Left renal pelvis (tissue), 4 donors: ENCODE measurements around the gene ZNF420. TPM values are rescaled to one million over a fixed set of nuclear protein-coding genes. Genes with fewer than 3 reads are reported as not detected.
A peak's percentile ranks its signal among the peaks of the same experiment; 100 is the strongest.
"Not testable (repeated sequence)": the region's sequence is repeated elsewhere in the genome, so short reads cannot be mapped to it uniquely, and the experiment has no call there.

Source experiments
- DNase-seq, 4 donors: peaks; one replicate each; pipeline ENCODE4 v3.0.0-alpha.2; 2013; ENCODE audit warnings: low read depth in 4 of 4, low spot score in 3 of 4
- polyA plus RNA-seq, 4 donors: library from polyadenylated mRNA; unstranded; fragments of 120-200 nt; gene quantifications; one replicate each; pipeline ENCODE4 v1.2.1, GENCODE V29; 2013; ENCODE audit not compliant: insufficient read length in 4 of 4

ZNF420 gene
- 10 to 100 TPM; 21.4 to 25.9 (median 22.3) TPM for polyA plus RNA-seq

DNA sequence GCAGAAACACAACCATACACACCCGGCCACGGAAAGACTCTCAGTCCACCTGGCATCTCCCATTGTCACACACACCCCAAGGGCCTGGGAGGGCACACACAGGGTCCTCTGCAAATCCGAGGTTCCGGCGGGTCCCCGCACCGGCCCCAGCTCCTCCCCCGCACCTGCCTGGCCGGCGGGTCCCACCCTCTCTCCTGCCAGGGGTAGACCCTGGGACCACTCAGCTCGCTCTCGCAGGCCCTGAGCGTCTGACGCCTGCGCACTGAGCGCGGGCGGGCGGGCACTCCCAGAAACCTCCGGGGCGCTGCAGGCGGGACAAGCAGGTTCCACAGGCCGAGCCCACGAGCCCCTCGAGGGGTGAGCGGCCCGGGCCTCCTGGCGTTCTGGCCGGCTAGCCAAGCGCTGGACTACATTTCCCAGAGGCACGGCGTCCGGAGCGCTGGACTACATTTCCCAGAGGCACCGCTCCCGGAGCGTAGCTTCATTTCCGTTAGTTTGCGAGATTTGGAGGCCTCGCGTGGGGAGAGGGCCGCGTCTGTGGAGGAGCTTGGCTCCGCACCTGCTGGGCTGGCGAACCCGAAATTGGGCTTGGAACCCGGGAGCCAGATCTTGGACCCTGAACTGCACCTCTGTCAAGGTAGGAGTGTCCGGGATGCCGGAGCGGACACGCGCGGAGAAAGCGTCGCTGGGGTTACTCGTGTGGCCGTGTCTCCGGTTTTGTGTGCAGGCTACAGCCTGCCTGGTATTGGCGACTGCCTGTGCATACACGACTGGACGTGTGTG is at the start of gene ZNF420:
Gene ZNF420, plus strand, starts transcription at position 500 of the 783 bp plus-strand sequence. CDS start 10,686 bp downstream, outside the sequence.
- DNase-seq, result peak; percentile 84 to 96 (median 90)

DNA sequence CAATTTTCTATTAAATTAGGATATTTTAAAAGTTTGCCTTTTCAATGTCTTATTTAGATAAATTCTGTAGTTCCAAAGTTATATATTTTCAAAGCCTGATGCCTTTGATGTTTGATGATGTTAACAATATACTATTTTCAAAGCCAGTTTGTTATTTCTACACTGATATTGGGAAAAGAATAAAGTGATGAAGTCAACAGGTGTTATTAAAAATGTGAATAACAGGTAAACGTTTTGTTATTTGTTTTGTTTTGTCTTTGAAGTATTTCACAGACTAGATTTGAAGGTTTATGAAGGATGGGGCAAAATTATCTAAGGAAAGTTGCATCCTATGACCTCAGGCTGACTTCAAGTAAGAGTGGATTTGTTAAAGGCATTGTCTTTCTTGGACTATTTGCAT is 33.1 kb upstream of the ZNF420 start:
- DNase-seq, result no peak

DNA sequence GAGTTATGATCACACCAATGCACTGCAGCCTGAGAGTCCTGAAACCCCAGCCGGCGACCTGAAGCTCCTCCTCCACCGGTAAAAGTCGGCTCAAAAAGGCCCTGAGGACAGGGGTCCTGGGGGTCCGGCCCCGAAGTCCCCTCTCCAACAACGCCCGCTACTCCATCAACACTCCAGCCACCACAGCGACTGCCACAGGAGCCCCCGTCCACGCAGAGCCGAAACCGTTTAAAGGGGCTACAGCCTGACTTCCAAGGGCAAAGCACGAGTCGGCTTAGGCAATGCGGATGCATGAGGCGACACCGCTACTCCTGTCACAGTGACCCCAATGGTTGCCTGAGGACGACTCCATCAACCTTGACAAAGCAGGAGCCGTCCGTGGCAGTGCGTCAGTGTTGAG is 22.9 kb upstream of the ZNF420 start:
- no peak for DNase-seq

DNA sequence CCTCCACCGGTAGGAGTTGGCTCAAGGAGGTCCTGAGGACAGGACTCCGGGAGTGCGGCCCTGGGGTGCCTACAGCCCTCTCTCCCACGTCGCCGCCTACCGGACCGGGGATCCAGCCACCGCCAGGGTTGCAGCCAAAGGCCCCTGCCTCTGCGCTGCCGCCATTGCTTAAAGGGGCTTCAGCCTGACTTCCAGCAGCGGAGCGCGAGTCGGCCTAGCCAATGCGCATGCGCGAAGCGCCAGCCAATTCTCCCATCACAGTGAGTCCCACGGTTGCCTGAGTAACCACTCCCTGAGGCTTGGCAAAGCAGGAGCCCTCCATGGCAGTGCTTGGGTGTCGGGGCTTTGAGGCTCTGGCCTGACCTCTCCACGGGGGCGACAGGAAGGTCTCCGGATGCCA is 21.5 kb upstream of the ZNF420 start:
- DNase-seq, result no peak

DNA sequence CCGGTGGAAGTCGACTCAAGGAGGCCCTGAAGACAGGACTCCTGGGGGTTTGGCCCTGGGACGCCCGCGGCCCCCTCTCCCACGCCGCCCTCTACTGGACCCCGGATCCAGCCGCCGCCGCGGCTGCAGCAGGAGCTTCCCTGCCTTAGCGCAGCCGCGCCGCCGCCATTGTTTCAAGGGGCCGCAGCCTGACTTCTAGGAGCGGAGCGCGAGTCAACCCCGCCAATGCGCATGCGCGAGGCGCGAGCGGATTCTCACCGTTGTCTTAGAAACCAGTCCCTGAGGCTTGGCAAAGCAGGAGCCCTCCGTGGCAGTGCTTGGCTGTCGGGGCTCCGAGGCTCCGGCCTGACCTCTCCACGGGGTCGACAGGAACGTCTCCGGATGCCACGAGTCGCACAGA is 19.1 kb upstream of the ZNF420 start:
- no peak for DNase-seq

DNA sequence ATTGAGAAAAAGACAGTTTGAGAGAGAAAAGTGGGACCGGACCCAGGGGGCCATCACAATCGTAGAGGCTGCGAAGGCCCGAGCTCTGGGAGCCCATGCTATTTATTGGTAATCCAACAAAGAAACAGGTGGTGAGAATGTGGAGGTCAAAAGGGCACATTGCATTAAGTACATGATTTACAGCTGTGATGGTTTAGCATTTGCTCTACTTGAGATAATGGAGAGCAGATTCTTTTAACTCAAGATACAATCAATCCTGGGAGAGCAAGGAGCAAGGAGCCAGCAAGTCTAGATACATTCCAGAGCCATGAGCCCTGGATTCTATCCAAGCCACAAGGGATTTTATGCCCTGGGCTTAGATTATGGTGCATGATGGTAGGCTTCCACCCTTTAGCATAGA is 13.3 kb upstream of the ZNF420 start:
- not testable (repeated sequence) for DNase-seq

DNA sequence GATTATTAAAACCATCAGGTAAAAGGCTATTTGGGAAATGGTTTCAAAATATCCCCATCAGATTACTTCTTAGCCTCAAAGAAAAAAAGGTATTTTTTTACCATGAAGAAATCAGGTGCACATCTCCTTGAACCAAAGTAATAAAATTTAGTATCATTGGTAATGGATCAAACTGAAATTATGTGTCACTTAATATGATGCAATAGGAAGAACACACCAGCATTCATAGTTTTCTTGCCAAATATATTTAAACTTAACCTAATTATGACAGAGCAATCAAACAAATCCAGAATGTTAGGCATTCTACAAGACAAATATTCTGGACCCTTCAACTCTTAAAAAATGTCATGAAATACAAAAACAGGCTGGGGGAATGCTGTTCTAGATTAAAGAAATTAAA is 4.1 kb upstream of the ZNF420 start:
- no peak for DNase-seq

DNA sequence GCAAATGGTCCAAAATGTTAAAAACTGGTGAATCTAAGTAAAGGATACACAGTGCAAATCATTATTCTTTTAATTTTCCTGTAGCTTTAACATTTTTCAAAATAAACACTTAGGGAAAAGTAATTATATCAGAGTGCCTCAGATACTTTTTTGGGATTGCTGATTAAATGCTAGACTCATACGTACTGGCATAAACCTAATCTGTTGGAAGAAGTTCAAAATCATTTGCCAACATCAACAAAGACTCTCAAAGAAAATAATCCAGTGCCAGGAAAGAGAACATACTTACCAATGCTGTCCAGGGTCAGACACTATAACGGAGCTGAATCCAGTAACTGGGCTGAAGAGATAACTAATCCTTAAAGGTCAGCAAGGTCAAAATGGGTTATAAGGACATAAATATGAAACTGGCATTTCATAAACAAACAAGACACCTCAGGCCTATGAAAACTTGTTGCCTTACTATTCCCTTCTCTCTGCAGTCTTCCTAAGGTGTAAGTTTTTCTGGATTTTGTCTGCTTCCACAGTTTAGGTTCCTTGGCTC is 3.3 kb upstream of the ZNF420 start:
- DNase-seq, result no peak

DNA sequence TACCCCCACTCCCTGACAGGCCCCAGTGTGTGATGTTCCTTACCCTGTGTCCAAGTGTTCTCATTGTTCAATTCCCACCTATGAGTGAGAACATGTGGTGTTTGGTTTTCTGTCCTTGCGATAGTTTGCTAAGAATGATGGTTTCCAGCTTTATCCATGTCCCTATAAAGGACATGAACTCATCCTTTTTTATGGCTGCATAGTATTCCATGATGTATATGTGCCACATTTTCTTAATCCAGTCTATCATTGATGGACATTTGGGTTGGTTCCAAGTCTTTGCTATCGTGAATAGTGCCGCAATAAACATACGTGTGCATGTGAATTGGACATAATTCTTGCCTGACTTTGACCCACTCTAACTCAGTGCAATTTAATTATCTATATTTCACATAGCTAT is 1.7 kb upstream of the ZNF420 start:
- DNase-seq, result not testable (repeated sequence)

DNA sequence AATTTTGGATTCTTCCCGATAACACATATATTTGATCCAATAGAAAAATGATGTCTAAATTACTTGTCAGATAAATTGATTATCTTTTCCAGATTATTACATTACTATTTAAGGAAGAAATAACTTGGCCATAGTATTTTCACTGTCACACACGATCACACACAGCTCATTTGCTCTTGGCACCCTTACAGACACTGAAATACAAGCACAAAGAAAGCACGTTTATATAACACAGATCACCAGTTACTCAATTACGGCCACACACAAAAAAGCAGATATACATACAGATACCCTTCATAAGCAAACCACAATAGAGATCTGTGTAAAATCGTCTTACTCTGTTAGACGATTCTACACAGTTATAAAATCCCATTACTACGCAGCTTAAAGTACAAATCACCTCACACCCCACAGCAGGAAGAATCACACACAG is 716 bp upstream of the ZNF420 start:
- peak in 2 of 4 donors; percentile 19 to 60 for DNase-seq

DNA sequence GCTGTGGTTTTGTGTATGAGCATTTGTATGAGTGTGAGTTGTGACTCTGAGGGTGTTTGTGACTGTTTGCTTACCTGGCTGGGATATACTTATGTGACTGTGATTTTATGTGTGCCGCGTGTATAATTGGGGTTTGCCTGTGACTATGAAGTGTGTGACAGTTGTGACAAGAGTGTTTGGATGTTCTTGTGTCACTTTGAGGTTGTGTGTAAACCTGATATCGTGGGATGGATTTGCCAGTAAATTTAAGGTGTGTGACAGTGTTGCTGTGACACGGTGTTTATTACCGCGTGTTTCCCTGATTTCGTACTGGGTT is 442 bp downstream of the ZNF420 start:
- DNase-seq, result no peak

DNA sequence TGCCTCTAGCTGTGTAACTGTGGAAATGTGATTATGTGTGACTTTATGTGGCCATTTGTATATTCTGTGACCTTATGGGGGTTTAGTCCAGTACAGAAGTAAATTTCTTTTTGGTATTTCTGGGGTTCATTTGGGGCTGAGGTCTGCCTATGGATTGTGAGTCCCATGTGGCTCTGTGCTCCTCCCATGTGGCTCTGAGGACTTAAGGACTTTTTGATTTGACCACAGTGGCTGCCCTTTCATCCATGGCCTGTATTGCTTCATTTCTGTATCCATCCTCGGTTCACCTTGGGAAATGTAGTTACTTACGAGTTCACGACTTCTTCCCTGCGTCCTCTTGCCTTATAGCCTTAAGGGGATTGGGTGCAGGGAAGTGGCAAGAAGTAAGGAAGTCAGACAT is 1.0 kb downstream of the ZNF420 start:
- DNase-seq, result no peak

DNA sequence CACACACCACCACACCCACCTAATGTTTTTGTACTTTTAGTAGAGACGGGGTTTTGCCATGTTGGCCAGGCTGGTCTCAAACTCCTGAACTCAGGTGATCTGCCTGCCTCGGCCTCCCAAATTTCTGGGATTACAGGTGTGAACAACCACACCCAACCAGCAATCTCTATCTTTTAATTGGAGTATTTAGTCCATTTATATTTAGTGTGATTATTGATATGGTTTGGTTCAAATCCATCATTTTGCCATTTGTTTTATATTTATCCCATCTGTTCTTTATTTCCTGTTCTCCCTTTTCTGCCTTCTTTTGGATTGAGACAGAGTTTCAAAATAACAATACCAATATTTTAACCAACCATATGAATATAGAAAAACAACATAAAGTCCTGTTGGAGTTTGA is 4.1 kb downstream of the ZNF420 start:
- DNase-seq, result no peak

DNA sequence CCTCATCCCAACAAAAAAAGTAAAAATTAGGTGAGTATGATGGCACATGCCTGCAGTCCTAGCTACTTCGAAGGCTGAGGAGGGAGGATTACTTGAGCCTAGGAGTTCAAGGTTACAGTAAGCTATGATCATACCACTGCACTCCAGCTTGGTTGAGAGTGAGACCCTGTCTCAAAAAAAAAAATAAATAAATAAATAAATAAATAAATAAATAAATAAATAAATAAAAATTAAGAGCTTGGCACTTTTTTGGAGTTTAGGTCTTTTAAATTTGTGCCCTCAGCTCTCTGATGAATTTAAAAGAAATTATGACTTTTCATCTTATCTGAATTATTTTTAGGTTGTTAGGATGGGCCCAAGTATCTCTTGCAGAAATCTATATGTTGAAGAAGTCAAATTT is 8.9 kb downstream of the ZNF420 start:
- DNase-seq, result no peak

DNA sequence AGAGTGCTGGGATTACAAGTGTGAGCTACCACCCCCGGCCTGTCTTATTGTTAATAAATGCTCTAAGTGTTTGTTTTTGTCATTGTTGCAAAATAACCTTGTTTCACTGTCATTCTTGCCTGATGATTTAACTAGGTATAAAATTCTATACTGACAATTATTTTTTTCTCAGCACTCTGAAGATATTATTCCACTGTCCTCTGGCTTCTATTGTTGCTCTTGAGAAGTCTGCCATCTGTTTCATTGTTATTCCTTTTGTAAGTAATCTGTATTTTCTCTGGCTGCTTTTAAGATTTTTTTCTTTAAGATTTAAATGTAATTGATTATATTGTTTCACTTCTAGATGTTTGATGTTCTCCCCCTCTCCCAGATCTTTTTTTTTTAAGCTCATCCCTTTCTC is 17.6 kb downstream of the ZNF420 start:
- DNase-seq, result no peak

DNA sequence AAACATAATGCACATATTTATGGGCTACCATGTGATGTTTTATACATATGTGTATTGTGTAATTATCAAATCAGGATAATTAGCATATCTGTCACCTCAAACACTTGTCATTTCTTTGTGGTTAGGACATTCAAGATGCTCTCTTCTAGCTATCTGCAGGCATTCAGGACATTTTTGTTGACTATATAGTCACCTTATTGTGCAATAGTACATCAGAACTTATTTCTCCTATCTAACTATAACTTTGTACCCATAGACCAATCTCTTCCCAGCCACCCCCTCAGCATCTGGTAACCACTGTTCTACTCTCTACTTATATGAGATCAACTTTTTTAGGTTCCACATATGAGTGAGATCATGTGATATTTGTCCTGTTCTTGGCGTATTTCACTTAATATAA is 20.3 kb downstream of the ZNF420 start:
- DNase-seq, result no peak

DNA sequence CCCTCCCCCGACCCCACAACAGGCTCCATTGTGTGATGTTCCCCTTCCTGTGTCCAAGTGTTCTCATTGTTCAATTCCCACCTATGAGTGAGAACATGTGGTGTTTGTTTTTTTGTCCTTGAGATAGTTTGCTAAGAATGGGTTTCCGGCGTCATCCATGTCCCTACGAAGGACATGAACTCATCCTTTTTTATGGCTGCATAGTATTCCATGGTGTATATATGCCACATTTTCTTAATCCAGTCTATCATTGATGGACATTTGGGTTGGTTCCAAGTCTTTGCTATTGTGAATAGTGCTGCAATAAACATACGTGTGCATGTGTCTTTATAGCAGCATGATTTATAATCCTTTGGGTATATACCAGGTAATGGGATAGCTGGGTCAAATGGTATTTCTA is 25.9 kb downstream of the ZNF420 start:
- not testable (repeated sequence) for DNase-seq

DNA sequence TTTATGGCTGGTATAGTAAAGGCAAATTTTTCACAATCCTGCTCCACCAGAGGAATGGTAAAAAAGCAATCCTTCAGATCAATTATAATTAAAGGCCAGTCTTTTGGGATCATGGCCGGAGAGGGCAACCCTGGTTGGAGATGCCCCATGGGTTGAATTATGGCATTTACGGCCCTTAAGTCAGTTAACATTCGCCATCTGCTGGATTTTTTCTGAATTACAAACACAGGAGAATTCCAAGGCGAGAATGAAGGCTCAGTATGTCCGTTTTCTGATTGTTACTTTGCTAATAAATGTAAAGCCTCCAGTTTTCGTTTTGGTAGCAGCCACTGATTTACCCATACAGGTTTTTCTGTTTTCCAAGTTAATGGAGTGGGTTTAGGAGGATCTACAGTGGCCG is 33.5 kb downstream of the ZNF420 start:
- not testable (repeated sequence) for DNase-seq

DNA sequence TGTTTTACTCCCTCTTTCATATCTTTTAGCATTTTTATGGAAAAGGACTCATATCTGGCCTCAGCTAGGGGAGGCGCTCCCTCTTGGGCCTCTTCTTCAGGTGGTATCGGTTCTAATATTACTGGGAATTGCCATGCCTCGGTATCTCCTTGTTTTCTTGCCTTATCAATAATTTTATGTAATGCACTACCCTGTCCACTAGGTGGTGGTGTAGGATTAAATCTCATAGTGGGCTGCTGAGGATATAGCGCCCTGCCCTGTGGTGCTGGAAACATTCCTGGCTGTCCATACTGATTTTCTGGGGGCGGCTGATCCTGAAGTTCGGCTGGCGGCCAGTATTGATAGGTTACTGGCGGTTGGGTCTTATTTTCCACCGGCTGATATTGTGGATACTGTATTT is 35.8 kb downstream of the ZNF420 start:
- no peak for DNase-seq

DNA sequence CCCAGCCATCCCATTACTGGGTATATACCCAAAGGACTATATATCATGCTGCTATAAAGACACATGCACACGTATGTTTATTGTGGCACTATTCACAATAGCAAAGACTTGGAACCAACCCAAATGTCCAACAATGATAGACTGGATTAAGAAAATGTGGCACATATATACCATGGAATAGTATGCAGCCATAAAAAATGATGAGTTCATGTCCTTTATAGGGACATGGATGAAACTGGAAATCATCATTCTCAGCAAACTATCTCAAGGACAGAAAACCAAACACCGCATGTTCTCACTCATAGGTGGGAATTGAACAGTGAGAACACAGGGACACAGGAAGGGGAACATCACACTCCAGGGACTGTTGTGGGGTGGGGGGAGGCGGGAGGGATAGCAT is 43.9 kb downstream of the ZNF420 start:
- not testable (repeated sequence) for DNase-seq

DNA sequence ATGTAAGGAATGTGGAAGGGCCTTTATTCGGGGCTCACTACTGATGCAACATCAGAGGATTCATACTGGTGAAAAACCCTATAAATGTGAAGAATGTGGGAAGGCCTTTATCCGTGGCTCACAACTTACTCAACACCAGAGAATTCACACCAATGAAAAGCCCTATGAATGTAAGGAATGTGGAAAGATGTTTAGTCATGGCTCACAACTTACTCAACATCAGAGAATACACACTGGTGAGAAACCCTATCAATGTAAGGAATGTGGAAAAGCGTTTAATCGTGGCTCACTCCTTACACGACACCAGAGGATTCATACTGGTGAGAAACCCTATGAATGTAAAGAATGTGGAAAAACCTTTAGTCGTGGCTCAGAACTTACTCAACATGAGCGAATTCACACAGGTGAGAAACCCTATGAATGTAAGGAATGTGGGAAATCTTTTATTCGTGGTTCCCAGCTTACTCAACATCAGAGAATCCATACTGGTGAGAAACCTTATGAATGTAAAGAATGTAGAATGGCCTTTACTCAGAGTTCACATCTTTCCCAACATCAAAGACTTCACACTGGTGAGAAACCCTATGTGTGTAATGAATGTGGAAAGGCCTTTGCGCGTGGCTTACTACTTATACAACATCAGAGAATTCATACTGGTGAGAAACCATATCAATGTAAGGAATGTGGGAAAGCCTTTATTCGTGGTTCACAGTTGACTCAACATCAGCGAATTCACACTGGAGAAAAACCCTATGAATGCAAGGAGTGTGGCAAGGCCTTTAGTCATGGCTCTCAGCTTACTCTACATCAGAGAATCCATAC is 50.0 kb downstream of the ZNF420 start:
- DNase-seq, result no peak

DNA sequence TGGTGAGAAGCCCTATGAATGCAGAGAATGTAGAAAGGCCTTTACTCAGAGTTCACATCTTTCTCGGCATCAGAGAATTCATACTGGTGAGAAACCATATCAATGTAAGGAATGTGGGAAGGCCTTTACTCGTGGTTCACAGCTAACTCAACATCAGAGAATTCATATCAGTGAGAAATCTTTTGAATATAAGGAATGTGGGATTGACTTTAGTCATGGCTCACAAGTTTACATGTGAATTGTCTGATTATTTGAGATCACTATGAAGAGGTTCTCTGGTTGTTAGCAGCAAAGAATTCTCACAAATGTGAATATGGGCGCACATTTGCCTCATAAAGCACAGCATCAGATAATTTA is 50.6 kb downstream of the ZNF420 start:
- DNase-seq, result no peak
